A549 (cell line): ENCODE measurements around the gene MYH14. TPM values are rescaled to one million over a fixed set of nuclear protein-coding genes. Genes with fewer than 3 reads are reported as not detected.

Source experiments
- ATAC-seq, 2 experiments: fragments of 200-7000 bp in 1 of 2; fragments of >200 bp in 1 of 2; cut with Nextera tagmentation in 1 of 2; cut with Tn5 transposase in 1 of 2; 3 replicates each; pipeline versions ENCODE4 v1.8.0 to v1.9.1; 2018 to 2020; ENCODE audit warnings: mild to moderate bottlenecking in 1 of 2, moderate library complexity in 1 of 2
- CTCF ChIA-PET: fragments of 300-600 bp; sonication (Branson Sonifier 250); formaldehyde crosslinking; extraction: SDS; loops from one replicate; lab custom pipeline; 2021; ENCODE audit warnings: antibody characterized with exemption, inconsistent platforms; lab: Yijun Ruan, JAX
- POLR2A ChIA-PET: fragments of 350-600 bp; formaldehyde crosslinking; extraction: SDS; loops from one replicate; lab custom pipeline; 2021; ENCODE audit warnings: antibody characterized with exemption, inconsistent platforms; lab: Yijun Ruan, JAX
- DNase-seq, 2 experiments: peaks; one replicate each; pipeline versions ENCODE4 v3.0.0 to v3.0.0-alpha.2; 2011 to 2016; ENCODE audit warnings: low read depth in 1 of 2, low spot score in 1 of 2
- FAIRE-seq: peaks from 2 replicates; lab custom pipeline; 2011; peaks lifted over from hg19 to GRCh38; lab: Jason Lieb, UNC
- H3K27ac ChIP-seq, 2 experiments: fragments of >200 bp; sonication (Bioruptor Twin); formaldehyde crosslinking; 3 replicates each; pipeline ENCODE4 v1.5.1; 2016 to 2017
- H3K4me1 ChIP-seq: fragments of >200 bp; sonication (Bioruptor Twin); formaldehyde crosslinking; 3 replicates; pipeline ENCODE4 v1.6.1; 2016
- H3K4me2 ChIP-seq: fragments of >200 bp; sonication (Bioruptor Twin); formaldehyde crosslinking; 3 replicates; pipeline ENCODE4 v1.6.1; 2016
- H3K4me3 ChIP-seq: fragments of >200 bp; sonication (Bioruptor Twin); formaldehyde crosslinking; 3 replicates; pipeline ENCODE4 v1.5.1; 2016
- H3K9me3 ChIP-seq: fragments of >200 bp; sonication (Bioruptor Twin); formaldehyde crosslinking; 3 replicates; pipeline ENCODE4 v1.6.1; 2016
- BCL3 ChIP-seq: fragments of >200 bp; sonication (Bioruptor Twin); formaldehyde crosslinking; IDR thresholded peaks from 3 replicates; pipeline ENCODE4 v1.6.1; 2016
- BHLHE40 ChIP-seq: IDR thresholded peaks from 2 replicates; pipeline ENCODE4 v1.6.1; 2012; ENCODE audit warnings: low read depth, low read length, inconsistent platforms
- CBX8 ChIP-seq: fragments of 200-600 bp; sonication (generic); IDR thresholded peaks from 2 replicates; pipeline ENCODE4 v1.6.1; 2016
- EHMT2 ChIP-seq: fragments of 200-600 bp; sonication (generic); IDR thresholded peaks from 2 replicates; pipeline ENCODE4 v1.6.1; 2016; ENCODE audit warnings: antibody characterized with exemption, low read depth, mild to moderate bottlenecking, moderate library complexity
- ELK1 ChIP-seq: fragments of 150-350 bp; IDR thresholded peaks from 2 replicates; pipeline ENCODE4 v1.6.1; 2014; ENCODE audit warnings: low read depth, mild to moderate bottlenecking, low read length
- EP300 ChIP-seq, 2 experiments: fragments of >200 bp; sonication (Bioruptor Twin); formaldehyde crosslinking; IDR thresholded peaks; 2 replicates in 1 of 2; 3 replicates in 1 of 2; pipeline ENCODE4 v1.6.1; 2016 to 2017
- FOSB ChIP-seq: fragments of 250-450 bp; sonication (Bioruptor Pico); IDR thresholded peaks from 2 replicates; pipeline ENCODE4 v1.5.0; 2020; ENCODE audit warnings: mild to moderate bottlenecking, moderate library complexity
- FOXS1 ChIP-seq: fragments of 250-450 bp; sonication (Bioruptor Pico); IDR thresholded peaks from 2 replicates; pipeline ENCODE4 v1.5.0; 2020; ENCODE audit warnings: mild to moderate bottlenecking, moderate library complexity
- HES2 ChIP-seq: fragments of >200 bp; sonication (Bioruptor Twin); formaldehyde crosslinking; IDR thresholded peaks from 2 replicates; pipeline ENCODE4 v1.6.1; 2016
- HOXA7 ChIP-seq: fragments of 250-450 bp; sonication (Bioruptor Pico); IDR thresholded peaks from 2 replicates; pipeline ENCODE4 v1.5.0; 2020; ENCODE audit warnings: mild to moderate bottlenecking, moderate library complexity
- HOXB5 ChIP-seq: fragments of 250-450 bp; sonication (Bioruptor Pico); IDR thresholded peaks from 2 replicates; pipeline ENCODE4 v1.5.0; 2020; ENCODE audit warnings: mild to moderate bottlenecking, moderate library complexity
- KDM1A ChIP-seq: fragments of 200-600 bp; sonication (generic); IDR thresholded peaks from 2 replicates; pipeline ENCODE4 v1.6.1; 2016; ENCODE audit warnings: low read depth, mild to moderate bottlenecking
- MAZ ChIP-seq: fragments of 150-350 bp; IDR thresholded peaks from 2 replicates; pipeline ENCODE4 v1.6.1; 2014; ENCODE audit warnings: antibody characterized with exemption, low read depth, low read length, borderline replicate concordance
- MYC ChIP-seq: IDR thresholded peaks from 2 replicates; pipeline ENCODE4 v1.6.1; 2012; ENCODE audit warnings: mild to moderate bottlenecking, inconsistent platforms, low read length, improper control_type of control experiment, borderline replicate concordance
- POLR2A ChIP-seq: IDR thresholded peaks from 2 replicates; pipeline ENCODE4 v1.6.1; 2012; ENCODE audit warnings: mild to moderate bottlenecking, low read length
- POLR2AphosphoS2 ChIP-seq: conservative IDR thresholded peaks from 2 replicates; pipeline ENCODE4 v1.6.1; 2012; ENCODE audit warnings: low read length, improper control_type of control experiment, inconsistent platforms
- RAD21 ChIP-seq, 2 experiments: fragments of >200 bp in 1 of 2; sonication (Bioruptor Twin) in 1 of 2; formaldehyde crosslinking in 1 of 2; IDR thresholded peaks in 1 of 2; conservative IDR thresholded peaks in 1 of 2; 2 replicates in 1 of 2; 3 replicates in 1 of 2; pipeline ENCODE4 v1.6.1; 2012 to 2018; ENCODE audit warnings: inconsistent platforms in 1 of 2
- RARB ChIP-seq: fragments of 250-450 bp; sonication (Bioruptor Pico); IDR thresholded peaks from 2 replicates; pipeline ENCODE4 v1.8.0; 2021; ENCODE audit warnings: mild to moderate bottlenecking, moderate library complexity
- SMC3 ChIP-seq: fragments of >200 bp; sonication (Bioruptor Twin); formaldehyde crosslinking; IDR thresholded peaks from 3 replicates; pipeline ENCODE4 v1.6.1; 2018; ENCODE audit warnings: inconsistent platforms
- ZFP36 ChIP-seq: fragments of 450-650 bp; IDR thresholded peaks from 2 replicates; pipeline ENCODE4 v1.6.1; 2014; ENCODE audit warnings: borderline replicate concordance; ENCODE audit not compliant: partially characterized antibody
- ZNF302 ChIP-seq: fragments of 250-450 bp; sonication (Bioruptor Pico); IDR thresholded peaks from 2 replicates; pipeline ENCODE4 v1.9.0; 2021; ENCODE audit warnings: inconsistent platforms, mild to moderate bottlenecking, moderate library complexity
- WGBS: methylation state at CpG from one replicate; pipeline ENCODE4 v1.1.6; 2017; ENCODE audit errors: missing lambda C conversion rate; 5-methylcytosine and 5-hydroxymethylcytosine counted together
- polyA plus RNA-seq, 4 experiments: library from polyadenylated mRNA; depleted of rRNA in 3 of 4; stranded (reverse); fragments of >200 nt; fragmentation: RNase III in 1 of 4; extraction: RNeasy Plus Mini Kit Qiagen cat#74134 plus additional on column Dnase treatment in 1 of 4; gene quantifications; 2 replicates in 3 of 4; 3 replicates in 1 of 4; pipeline ENCODE4 v1.2.3, GENCODE V29; 2011 to 2017
- TF ChIP-seq, protein P1 (sequence below): IDR thresholded peaks from 2 replicates; pipeline ENCODE4 v1.6.1; 2012; ENCODE audit warnings: low read depth, borderline replicate concordance
- TF ChIP-seq, protein P2 (sequence below): IDR thresholded peaks from 2 replicates; pipeline ENCODE4 v1.6.1; 2012
- TF ChIP-seq, protein P3 (sequence below): fragments of 200-600 bp; sonication (generic); IDR thresholded peaks from 2 replicates; pipeline ENCODE4 v1.6.1; 2016; ENCODE audit warnings: antibody characterized with exemption, mild to moderate bottlenecking, moderate library complexity

The MYH14 gene
- polyA plus RNA-seq, 2 of the 4 experiments (the other 2 are of a cell fraction), result 4.0 to 7.0 TPM

DNA sequence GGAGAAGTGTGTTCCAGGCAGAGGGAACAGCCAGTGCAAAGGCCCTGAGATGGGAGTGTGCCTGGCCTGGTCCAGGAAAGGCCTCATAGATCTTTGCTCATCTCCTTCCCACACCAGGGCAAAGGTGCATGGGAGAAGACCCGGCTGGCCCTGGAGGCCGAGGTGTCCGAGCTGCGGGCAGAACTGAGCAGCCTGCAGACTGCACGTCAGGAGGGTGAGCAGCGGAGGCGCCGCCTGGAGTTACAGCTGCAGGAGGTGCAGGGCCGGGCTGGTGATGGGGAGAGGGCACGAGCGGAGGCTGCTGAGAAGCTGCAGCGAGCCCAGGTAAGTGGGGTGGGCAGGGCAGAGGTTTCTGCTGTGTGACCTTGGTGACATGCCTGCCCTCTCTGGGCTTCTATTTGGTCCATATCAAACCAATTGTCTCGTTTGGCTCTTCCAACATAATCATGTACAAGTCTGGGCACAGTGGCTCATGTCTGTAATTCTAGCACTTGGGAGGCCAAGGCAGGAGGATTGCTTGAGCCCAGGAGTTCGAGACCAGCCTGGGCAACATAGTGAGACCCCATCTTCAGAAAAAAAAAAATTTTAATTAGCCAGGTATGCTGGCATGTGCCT is 74.7 kb downstream of the MYH14 start:
- no peak overlapping the region for H3K4me3 ChIP-seq
- DNase-seq (no peak), ATAC-seq (no peak), FAIRE-seq (no peak)
- no peaks in the 10 kb centered on the region for H3K9me3 ChIP-seq
- TF ChIP-seq HES2 (no peak), CBX8 (no peak), POLR2A (no peak), POLR2AphosphoS2 (no peak), ZFP36 (peak; percentile 37), ZNF302 (CRISPR knock-in tag) (no peak), EP300 (IDR thresholded peaks at IDR 0.05) (no peak), KDM1A (peak; percentile 39; the same call in 1 of the 2 replicates), ELK1 (no peak), RAD21 (conservative IDR thresholded peaks at IDR 0.05 in 1 of 2, IDR thresholded peaks at IDR 0.05 in 1 of 2) (no peak), MYC (no peak)
- TF ChIP-seq, protein P1, sequence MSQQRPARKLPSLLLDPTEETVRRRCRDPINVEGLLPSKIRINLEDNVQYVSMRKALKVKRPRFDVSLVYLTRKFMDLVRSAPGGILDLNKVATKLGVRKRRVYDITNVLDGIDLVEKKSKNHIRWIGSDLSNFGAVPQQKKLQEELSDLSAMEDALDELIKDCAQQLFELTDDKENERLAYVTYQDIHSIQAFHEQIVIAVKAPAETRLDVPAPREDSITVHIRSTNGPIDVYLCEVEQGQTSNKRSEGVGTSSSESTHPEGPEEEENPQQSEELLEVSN, result no peak
- TF ChIP-seq, protein P2, sequence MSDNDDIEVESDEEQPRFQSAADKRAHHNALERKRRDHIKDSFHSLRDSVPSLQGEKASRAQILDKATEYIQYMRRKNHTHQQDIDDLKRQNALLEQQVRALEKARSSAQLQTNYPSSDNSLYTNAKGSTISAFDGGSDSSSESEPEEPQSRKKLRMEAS, result no peak
- H3K4me2 ChIP-seq, result no peak overlapping the region
- no peaks in the 10 kb centered on the region for H3K4me1 ChIP-seq
- ChIA-PET POLR2A (no interaction called here), CTCF (interaction anchor here (0.5 to 2.5 kb wide), 4 partner anchors 14 to 131 kb away, joined by 3 to 8 read pairs (median 4); no protein-coding TSS in a partner anchor)
- 82% methylated on average over 14 of the region's 14 CpGs for WGBS
- no peak overlapping the region for H3K27ac ChIP-seq

GRCh38 chr19:50280074-50280473 is 76.7 kb downstream of the MYH14 start:
- CTCF ChIA-PET, result interaction anchor here (0.5 to 2.5 kb wide), 6 partner anchors 12 to 132 kb away, joined by 3 to 9 read pairs (median 3); no protein-coding TSS in a partner anchor
- DNase-seq (no peak), ATAC-seq (peak; percentile 30 to 31; a peak in 3 of 6 replicates), FAIRE-seq (no peak)
- H3K4me1 ChIP-seq, result no peaks in the 10 kb centered on the region
- POLR2A ChIA-PET, result no interaction called here
- H3K4me2 ChIP-seq, result no peak overlapping the region
- 84% methylated on average over 14 of the region's 14 CpGs for WGBS
- no peak for TF ChIP-seq FOSB
- TF ChIP-seq SMC3, result no peak
- no peak for TF ChIP-seq RARB (CRISPR knock-in tag)
- no peak for TF ChIP-seq HOXB5 (CRISPR knock-in tag)
- no peak overlapping the region for H3K4me3 ChIP-seq
- H3K9me3 ChIP-seq, result peaks cover 7% of the 10 kb centered on the region
- no peak overlapping the region for H3K27ac ChIP-seq

DNA sequence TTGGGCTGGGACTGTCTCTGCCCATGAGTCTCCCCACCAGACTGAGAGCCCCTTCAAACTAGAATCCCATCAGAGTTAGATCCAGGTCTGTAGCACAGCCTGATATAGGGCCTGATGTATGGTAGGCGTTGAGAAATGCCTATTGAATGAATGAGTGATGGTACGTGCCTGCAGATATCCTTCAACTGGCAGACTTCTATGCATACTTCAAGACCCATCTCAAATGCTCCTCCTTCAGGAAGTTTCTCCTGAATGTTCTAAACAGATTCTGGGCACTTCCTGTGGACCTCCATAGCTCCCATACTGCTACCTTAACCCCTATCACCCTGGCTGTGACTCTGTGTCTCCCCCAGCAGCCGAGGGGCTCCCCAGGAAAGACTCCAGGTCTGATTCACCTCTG is 77.6 kb downstream of the MYH14 start:
- 46% methylated on average over 3 of the region's 3 CpGs for WGBS
- CTCF ChIA-PET, result interaction anchor here (1.5 to 2.4 kb wide), 2 partner anchors 47 to 133 kb away, joined by 4 to 9 read pairs; no protein-coding TSS in a partner anchor
- FAIRE-seq (no peak), ATAC-seq (no peak; a peak in 1 of 6 replicates), DNase-seq (no peak)
- no peaks in the 10 kb centered on the region for H3K4me1 ChIP-seq
- H3K4me3 ChIP-seq, result no peak overlapping the region
- no peak overlapping the region for H3K4me2 ChIP-seq
- peaks cover 16% of the 10 kb centered on the region for H3K9me3 ChIP-seq
- H3K27ac ChIP-seq, result no peak overlapping the region
- POLR2A ChIA-PET, result no interaction called here
- TF ChIP-seq RAD21 (conservative IDR thresholded peaks at IDR 0.05 in 1 of 2, IDR thresholded peaks at IDR 0.05 in 1 of 2) (no peak), FOXS1 (CRISPR knock-in tag) (no peak), BHLHE40 (no peak), RARB (CRISPR knock-in tag) (no peak), EP300 (IDR thresholded peaks at IDR 0.05) (no peak), HOXB5 (CRISPR knock-in tag) (no peak), HES2 (no peak), HOXA7 (no peak), BCL3 (no peak), KDM1A (no peak), MAZ (no peak), EHMT2 (no peak)
- TF ChIP-seq, protein P3, sequence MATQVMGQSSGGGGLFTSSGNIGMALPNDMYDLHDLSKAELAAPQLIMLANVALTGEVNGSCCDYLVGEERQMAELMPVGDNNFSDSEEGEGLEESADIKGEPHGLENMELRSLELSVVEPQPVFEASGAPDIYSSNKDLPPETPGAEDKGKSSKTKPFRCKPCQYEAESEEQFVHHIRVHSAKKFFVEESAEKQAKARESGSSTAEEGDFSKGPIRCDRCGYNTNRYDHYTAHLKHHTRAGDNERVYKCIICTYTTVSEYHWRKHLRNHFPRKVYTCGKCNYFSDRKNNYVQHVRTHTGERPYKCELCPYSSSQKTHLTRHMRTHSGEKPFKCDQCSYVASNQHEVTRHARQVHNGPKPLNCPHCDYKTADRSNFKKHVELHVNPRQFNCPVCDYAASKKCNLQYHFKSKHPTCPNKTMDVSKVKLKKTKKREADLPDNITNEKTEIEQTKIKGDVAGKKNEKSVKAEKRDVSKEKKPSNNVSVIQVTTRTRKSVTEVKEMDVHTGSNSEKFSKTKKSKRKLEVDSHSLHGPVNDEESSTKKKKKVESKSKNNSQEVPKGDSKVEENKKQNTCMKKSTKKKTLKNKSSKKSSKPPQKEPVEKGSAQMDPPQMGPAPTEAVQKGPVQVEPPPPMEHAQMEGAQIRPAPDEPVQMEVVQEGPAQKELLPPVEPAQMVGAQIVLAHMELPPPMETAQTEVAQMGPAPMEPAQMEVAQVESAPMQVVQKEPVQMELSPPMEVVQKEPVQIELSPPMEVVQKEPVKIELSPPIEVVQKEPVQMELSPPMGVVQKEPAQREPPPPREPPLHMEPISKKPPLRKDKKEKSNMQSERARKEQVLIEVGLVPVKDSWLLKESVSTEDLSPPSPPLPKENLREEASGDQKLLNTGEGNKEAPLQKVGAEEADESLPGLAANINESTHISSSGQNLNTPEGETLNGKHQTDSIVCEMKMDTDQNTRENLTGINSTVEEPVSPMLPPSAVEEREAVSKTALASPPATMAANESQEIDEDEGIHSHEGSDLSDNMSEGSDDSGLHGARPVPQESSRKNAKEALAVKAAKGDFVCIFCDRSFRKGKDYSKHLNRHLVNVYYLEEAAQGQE, result no peak
- TF ChIP-seq, protein P1, result no peak
